ENCODE measurements around the gene DNAJC5. TPM values are rescaled to one million over a fixed set of nuclear protein-coding genes. Genes with fewer than 3 reads are reported as not detected.

The DNAJC5 gene
- total RNA-seq, 2 experiments from 2014 or later = 21.4 to 22.5 TPM

DNA sequence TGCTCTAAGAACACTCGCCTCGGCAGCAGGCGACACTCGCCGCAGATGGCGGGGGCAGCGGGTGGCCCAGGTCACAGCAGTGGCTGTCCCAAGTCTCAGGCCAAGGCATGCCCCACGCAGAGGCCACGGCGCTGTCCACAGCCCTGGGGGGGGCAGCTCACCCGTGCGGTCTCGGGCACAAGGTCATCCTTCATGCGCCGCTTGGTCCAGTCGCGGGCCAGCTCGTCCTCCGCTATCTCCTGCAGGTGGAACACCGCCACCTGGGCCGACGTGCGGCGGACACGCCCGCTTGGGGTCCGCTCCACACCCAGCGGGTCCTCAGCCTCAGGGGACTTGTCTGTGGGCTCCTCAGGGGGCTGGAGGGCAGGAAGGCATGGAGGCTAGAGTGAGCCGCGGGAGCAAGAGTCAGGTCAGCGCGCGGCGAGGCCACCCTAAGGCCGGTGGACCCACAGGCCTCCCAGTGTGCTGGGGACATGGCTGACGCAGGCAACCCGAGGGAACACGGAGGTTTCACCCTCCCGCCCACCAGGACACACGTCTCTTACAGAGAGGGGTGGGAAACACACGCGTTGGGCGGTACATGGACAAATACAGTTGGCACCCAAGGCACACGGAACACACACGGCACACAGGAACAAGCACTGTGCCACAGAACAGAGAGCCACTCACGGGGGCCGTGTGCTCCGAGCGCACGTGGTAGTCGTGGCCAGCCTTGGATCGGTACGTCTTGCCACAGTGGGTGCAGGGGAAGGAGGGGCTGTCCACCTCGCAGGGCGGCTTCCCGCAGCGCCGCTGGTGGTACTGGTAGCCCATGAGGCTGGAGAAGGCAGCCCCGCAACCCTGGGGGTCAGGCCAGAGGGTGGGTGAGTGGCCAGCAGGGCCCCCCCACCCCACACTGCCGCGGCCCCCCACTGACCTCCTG is 67.8 kb downstream of the DNAJC5 start:
- no peak for DNase-seq
- H3K4me1 ChIP-seq (ENCODE audit: insufficient read depth, low read length) = peaks cover 5% of the 10 kb centered on the region
- H3K36me3 ChIP-seq (ENCODE audit: insufficient read depth, low read length) = peaks cover 55% of the 10 kb centered on the region
- peaks cover 4% of the 10 kb centered on the region for H3K4me1 Mint-ChIP-seq (ENCODE audit: low read depth)
- no peaks in the 10 kb centered on the region for H3K27me3 ChIP-seq (ENCODE audit: control insufficient read depth in 1 of 2, insufficient read depth in 2 of 2, low read length in 2 of 2)
- H3K4me3 Mint-ChIP-seq = no peak overlapping the region
- POLR2A ChIA-PET = interaction anchor here (1.1 kb wide), 1 partner anchor 17 kb away, joined by 3 read pairs; the partner anchor contains the start of gene SAMD10
- H3K27ac Mint-ChIP-seq = no peak overlapping the region
- peaks cover 29% of the 10 kb centered on the region for H3K36me3 Mint-ChIP-seq (ENCODE audit: low read depth)
- peaks cover 0 to 29% of the 10 kb centered on the region in 2 experiments for H3K9me3 ChIP-seq (ENCODE audit: control insufficient read depth in 1 of 2, insufficient read depth in 1 of 2, low read length in 2 of 2)
- no peaks in the 10 kb centered on the region for H3K27me3 Mint-ChIP-seq
- H3K27ac ChIP-seq (ENCODE audit: low read depth in 1 of 2, low read length in 2 of 2) = no peak overlapping the region
- CTCF ChIA-PET = no interaction called here
- TF ChIP-seq, protein P1, sequence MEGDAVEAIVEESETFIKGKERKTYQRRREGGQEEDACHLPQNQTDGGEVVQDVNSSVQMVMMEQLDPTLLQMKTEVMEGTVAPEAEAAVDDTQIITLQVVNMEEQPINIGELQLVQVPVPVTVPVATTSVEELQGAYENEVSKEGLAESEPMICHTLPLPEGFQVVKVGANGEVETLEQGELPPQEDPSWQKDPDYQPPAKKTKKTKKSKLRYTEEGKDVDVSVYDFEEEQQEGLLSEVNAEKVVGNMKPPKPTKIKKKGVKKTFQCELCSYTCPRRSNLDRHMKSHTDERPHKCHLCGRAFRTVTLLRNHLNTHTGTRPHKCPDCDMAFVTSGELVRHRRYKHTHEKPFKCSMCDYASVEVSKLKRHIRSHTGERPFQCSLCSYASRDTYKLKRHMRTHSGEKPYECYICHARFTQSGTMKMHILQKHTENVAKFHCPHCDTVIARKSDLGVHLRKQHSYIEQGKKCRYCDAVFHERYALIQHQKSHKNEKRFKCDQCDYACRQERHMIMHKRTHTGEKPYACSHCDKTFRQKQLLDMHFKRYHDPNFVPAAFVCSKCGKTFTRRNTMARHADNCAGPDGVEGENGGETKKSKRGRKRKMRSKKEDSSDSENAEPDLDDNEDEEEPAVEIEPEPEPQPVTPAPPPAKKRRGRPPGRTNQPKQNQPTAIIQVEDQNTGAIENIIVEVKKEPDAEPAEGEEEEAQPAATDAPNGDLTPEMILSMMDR (IDR thresholded peaks at IDR 0.05) = no peak
- H3K9me3 Mint-ChIP-seq = no peaks in the 10 kb centered on the region
- no peak for ATAC-seq (ENCODE audit: poor library complexity)
- intact Hi-C loops (cut with DNase I, micrococcal nuclease) = no loop called here
- no peak overlapping the region for H3K4me3 ChIP-seq (ENCODE audit: low read length)

DNA sequence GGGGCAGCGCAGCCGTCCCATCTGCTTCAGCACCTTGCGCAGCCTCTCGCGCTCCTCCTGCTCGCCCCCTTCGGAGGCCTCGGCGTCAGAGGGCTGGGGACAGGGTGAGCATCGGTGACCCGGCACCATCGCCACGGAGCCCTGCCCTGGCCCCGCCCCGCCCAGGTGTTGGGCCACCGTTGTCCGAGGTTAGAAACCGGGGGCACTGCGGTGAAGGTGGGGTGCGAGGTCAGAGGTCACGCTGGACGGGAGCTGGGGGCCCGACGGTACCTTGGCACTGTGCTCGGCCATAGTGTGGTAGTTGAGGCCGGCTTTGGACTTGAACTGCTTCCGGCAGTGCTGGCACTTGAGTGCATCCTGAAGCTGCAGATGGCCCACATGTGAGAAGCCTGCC is 68.4 kb downstream of the DNAJC5 start:
- no peaks in the 10 kb centered on the region for H3K27me3 ChIP-seq (ENCODE audit: control insufficient read depth in 1 of 2, insufficient read depth in 2 of 2, low read length in 2 of 2)
- no peak for DNase-seq
- no peak overlapping the region for H3K4me3 ChIP-seq (ENCODE audit: low read length)
- TF ChIP-seq, protein P1 (IDR thresholded peaks at IDR 0.05) = no peak
- Mint-ChIP-seq H3K36me3 (ENCODE audit: low read depth) (peaks cover 29% of the 10 kb centered on the region), H3K4me3 (no peak overlapping the region), H3K27ac (no peak overlapping the region), H3K4me1 (ENCODE audit: low read depth) (peaks cover 5% of the 10 kb centered on the region), H3K9me3 (no peaks in the 10 kb centered on the region), H3K27me3 (no peaks in the 10 kb centered on the region)
- ChIA-PET POLR2A (no interaction called here), CTCF (interaction anchor here (1.1 kb wide), 1 partner anchor 10 kb away, joined by 3 read pairs; no protein-coding TSS in a partner anchor)
- intact Hi-C loops (cut with DNase I, micrococcal nuclease) = no loop called here
- ATAC-seq (ENCODE audit: poor library complexity) = no peak
- H3K27ac ChIP-seq (ENCODE audit: low read depth in 1 of 2, low read length in 2 of 2) = no peak overlapping the region
- peaks cover 58% of the 10 kb centered on the region for H3K36me3 ChIP-seq (ENCODE audit: insufficient read depth, low read length)
- peaks cover 4% of the 10 kb centered on the region for H3K4me1 ChIP-seq (ENCODE audit: insufficient read depth, low read length)
- peaks cover 0 to 29% of the 10 kb centered on the region in 2 experiments for H3K9me3 ChIP-seq (ENCODE audit: control insufficient read depth in 1 of 2, insufficient read depth in 1 of 2, low read length in 2 of 2)

DNA sequence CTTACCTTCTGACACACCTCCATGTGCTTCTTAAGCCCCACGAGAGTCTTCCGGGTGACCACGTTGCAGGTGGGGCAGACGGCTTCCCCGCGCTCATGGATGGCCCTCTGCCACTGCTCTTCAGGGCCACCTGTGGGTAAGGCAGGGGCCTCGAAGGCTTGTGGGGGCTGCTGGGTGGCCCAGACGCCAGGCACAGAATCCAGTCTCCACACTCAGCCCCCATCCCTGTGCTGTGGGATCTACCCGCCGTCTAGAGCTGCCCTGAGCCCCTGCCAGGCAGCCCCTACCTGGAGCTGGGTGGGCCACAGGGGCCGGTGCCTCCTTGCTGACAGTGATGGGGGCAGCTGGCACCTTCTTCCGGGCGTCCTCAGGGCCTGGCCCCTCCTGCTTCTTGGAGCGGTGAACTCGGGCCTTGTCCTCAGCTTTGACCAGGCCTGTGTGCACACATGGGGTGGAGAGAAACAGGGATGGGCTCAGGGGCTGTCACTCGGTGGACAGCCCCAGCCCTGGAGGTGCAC is 68.9 kb downstream of the DNAJC5 start:
- H3K4me3 ChIP-seq (ENCODE audit: low read length) = no peak overlapping the region
- Mint-ChIP-seq H3K27me3 (no peaks in the 10 kb centered on the region), H3K36me3 (ENCODE audit: low read depth) (peaks cover 32% of the 10 kb centered on the region), H3K4me1 (ENCODE audit: low read depth) (peaks cover 10% of the 10 kb centered on the region), H3K4me3 (no peak overlapping the region), H3K9me3 (no peaks in the 10 kb centered on the region), H3K27ac (no peak overlapping the region)
- H3K4me1 ChIP-seq (ENCODE audit: insufficient read depth, low read length) = peaks cover 9% of the 10 kb centered on the region
- no peak overlapping the region for H3K27ac ChIP-seq (ENCODE audit: low read depth in 1 of 2, low read length in 2 of 2)
- CTCF ChIA-PET = interaction anchor here (0.6 to 1.1 kb wide), 2 partner anchors 9 to 22 kb away, joined by 3 read pairs; no protein-coding TSS in a partner anchor
- no peaks in the 10 kb centered on the region for H3K27me3 ChIP-seq (ENCODE audit: control insufficient read depth in 1 of 2, insufficient read depth in 2 of 2, low read length in 2 of 2)
- POLR2A ChIA-PET = no interaction called here
- H3K9me3 ChIP-seq (ENCODE audit: control insufficient read depth in 1 of 2, insufficient read depth in 1 of 2, low read length in 2 of 2) = peaks cover 0 to 29% of the 10 kb centered on the region in 2 experiments
- TF ChIP-seq, protein P1 (IDR thresholded peaks at IDR 0.05) = no peak
- no peak for DNase-seq
- H3K36me3 ChIP-seq (ENCODE audit: insufficient read depth, low read length) = peaks cover 58% of the 10 kb centered on the region
- no peak for ATAC-seq (ENCODE audit: poor library complexity)
- intact Hi-C loops (cut with DNase I, micrococcal nuclease) = no loop called here
